Measurements from ENCODE around the gene KLHL15. TPM values are rescaled to one million over a fixed set of nuclear protein-coding genes. Genes with fewer than 3 reads are reported as not detected.

KLHL15 gene
- total RNA-seq, 6 donors from 2014 or later: 3.4 to 13.5 (median 5.7) TPM

DNA sequence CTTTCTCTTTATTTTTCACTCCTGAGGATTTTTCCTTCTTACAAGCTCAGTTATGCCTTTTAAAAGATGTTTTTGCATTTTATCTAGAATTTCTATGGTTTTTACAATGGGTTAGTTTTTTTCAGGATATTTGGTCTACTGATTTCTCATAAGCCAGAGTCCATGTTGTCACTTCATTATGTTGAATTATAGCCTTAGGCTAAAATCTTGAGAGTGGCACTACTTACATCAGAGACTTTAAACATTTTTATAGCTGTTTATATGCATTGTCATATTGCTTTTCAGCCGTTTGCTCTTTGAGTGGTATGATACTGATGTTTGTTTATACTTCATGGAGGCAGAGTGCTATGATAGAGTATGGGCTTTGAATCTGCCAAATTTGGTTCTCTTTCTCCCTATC lies 82.8 kb downstream of the KLHL15 start:
- 28 to 29% methylated on average over 1 of the region's 1 CpG for WGBS, 2 donors
- no peak overlapping the region for H3K27ac ChIP-seq
- TF ChIP-seq, protein P1, sequence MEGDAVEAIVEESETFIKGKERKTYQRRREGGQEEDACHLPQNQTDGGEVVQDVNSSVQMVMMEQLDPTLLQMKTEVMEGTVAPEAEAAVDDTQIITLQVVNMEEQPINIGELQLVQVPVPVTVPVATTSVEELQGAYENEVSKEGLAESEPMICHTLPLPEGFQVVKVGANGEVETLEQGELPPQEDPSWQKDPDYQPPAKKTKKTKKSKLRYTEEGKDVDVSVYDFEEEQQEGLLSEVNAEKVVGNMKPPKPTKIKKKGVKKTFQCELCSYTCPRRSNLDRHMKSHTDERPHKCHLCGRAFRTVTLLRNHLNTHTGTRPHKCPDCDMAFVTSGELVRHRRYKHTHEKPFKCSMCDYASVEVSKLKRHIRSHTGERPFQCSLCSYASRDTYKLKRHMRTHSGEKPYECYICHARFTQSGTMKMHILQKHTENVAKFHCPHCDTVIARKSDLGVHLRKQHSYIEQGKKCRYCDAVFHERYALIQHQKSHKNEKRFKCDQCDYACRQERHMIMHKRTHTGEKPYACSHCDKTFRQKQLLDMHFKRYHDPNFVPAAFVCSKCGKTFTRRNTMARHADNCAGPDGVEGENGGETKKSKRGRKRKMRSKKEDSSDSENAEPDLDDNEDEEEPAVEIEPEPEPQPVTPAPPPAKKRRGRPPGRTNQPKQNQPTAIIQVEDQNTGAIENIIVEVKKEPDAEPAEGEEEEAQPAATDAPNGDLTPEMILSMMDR (IDR thresholded peaks at IDR 0.05): no peak
- TF ChIP-seq POLR2A (IDR thresholded peaks at IDR 0.05) (no peak), POLR2AphosphoS5 (IDR thresholded peaks at IDR 0.05) (no peak)
- ATAC-seq (ENCODE audit: low FRiP score in 2 of 2) (no peak), DNase-seq (no peak)
- H3K9me3 ChIP-seq: no peaks in the 10 kb centered on the region
- no peaks in the 10 kb centered on the region for H3K36me3 ChIP-seq
- H3K4me3 ChIP-seq: no peak overlapping the region
- no peaks in the 10 kb centered on the region for H3K4me1 ChIP-seq
- no peaks in the 10 kb centered on the region for H3K27me3 ChIP-seq

DNA sequence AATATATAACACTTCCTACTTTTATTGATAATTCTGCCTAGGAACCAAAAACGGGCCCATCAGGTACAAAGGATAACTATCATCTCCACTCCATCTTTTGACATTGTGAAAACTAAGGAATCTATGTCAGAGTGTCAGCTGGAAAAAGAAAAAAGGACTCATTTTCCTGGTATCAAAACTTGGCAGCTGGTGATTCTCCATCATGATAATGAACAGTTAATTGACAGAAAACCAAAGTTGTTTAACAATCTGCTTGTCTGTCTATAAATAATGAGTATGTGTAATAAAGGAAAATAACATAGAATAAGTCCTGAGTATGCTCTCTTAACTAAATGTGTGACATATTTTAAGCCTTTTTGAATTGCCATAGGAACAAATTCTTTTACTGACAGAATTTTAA lies 87.8 kb downstream of the KLHL15 start:
- Histone ChIP-seq H3K27ac (no peak overlapping the region), H3K4me1 (no peaks in the 10 kb centered on the region), H3K36me3 (no peaks in the 10 kb centered on the region), H3K9me3 (no peaks in the 10 kb centered on the region), H3K27me3 (no peaks in the 10 kb centered on the region), H3K4me3 (no peak overlapping the region)
- no peak for DNase-seq
- no peak for ATAC-seq (ENCODE audit: low FRiP score in 2 of 2)
- no peak for TF ChIP-seq POLR2A (IDR thresholded peaks at IDR 0.05)
- no peak for TF ChIP-seq POLR2AphosphoS5 (IDR thresholded peaks at IDR 0.05)
- no peak for TF ChIP-seq EP300 (IDR thresholded peaks at IDR 0.05)
- TF ChIP-seq, protein P1 (IDR thresholded peaks at IDR 0.05): no peak
- 43 to 79% methylated on average over 1 of the region's 1 CpG for WGBS, 2 donors

DNA sequence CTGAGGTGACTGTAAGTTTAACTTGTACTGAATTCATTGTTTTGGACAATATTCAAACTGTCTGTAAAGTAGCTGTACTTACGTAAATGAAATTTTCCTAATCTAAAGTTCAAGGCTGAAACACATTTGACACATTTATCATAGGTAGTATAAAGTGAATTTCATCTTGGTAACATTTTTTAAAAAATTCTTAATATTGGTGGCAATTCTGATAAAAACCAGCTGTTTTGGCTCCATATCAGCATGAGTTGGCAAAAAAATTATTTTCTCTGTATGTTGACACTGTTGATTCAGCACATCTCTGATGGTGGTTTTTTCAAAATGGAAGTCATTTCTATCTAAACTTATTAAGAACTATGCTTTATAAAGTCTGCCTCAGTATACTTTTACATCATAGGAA lies 88.3 kb downstream of the KLHL15 start:
- no peaks in the 10 kb centered on the region for H3K4me1 ChIP-seq
- TF ChIP-seq POLR2AphosphoS5 (IDR thresholded peaks at IDR 0.05) (no peak), POLR2A (IDR thresholded peaks at IDR 0.05) (no peak), EP300 (IDR thresholded peaks at IDR 0.05) (no peak)
- TF ChIP-seq, protein P1 (IDR thresholded peaks at IDR 0.05): no peak
- H3K9me3 ChIP-seq: no peaks in the 10 kb centered on the region
- H3K27me3 ChIP-seq: no peaks in the 10 kb centered on the region
- ATAC-seq (ENCODE audit: low FRiP score in 2 of 2) (no peak), DNase-seq (no peak)
- H3K4me3 ChIP-seq: no peak overlapping the region
- 75 to 81% methylated on average over 1 of the region's 1 CpG for WGBS, 2 donors
- H3K36me3 ChIP-seq: no peaks in the 10 kb centered on the region
- no peak overlapping the region for H3K27ac ChIP-seq

DNA sequence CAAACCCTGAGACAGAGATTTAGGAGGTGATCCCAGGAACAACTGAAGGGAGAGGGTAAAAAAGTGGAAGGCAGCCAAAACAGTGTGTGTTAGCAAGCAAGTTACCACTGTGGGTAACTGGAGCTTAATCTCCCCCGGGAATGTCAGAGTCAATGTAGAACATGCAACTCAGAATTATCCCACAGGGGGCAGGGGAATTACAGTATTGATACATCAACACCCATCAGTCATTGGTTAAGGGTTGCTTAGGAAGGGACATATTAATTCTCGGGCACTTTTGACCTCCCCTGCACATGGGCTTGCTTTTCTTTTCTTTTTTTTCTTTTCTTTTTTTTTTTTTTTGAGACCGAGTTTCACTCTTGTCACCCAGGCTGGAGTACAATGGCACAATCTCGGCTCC lies 89.9 kb downstream of the KLHL15 start:
- H3K27me3 ChIP-seq: no peaks in the 10 kb centered on the region
- ATAC-seq (ENCODE audit: low FRiP score in 2 of 2) (no peak), DNase-seq (no peak)
- no peaks in the 10 kb centered on the region for H3K4me1 ChIP-seq
- no peak overlapping the region for H3K27ac ChIP-seq
- WGBS, 2 donors: 78 to 86% methylated on average over 4 of the region's 4 CpGs
- H3K9me3 ChIP-seq: no peaks in the 10 kb centered on the region
- H3K4me3 ChIP-seq: no peak overlapping the region
- H3K36me3 ChIP-seq: no peaks in the 10 kb centered on the region
- TF ChIP-seq EP300 (IDR thresholded peaks at IDR 0.05) (no peak), POLR2A (IDR thresholded peaks at IDR 0.05) (no peak), POLR2AphosphoS5 (IDR thresholded peaks at IDR 0.05) (no peak)
- TF ChIP-seq, protein P1 (IDR thresholded peaks at IDR 0.05): no peak

DNA sequence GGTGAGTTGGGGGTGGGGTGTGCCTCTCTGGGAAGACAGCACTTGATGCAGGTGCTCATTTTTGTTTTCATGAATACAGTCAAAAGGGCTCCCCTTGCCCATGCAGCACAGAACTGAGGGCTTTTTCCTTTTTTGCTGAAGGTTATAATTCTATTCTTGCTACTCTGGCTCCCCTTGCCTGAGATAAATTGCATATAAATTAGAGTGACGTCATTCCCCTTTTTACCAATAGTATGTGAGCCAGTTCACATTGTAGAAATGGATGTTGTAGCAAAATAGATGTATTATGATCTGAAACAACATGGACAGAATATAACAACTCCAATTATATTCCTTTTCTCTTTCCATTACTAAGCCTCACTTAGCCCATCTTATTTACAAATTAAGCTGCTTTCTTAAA lies 90.8 kb downstream of the KLHL15 start:
- TF ChIP-seq, protein P1 (IDR thresholded peaks at IDR 0.05): no peak
- TF ChIP-seq EP300 (IDR thresholded peaks at IDR 0.05): no peak
- TF ChIP-seq POLR2A (IDR thresholded peaks at IDR 0.05): no peak
- TF ChIP-seq POLR2AphosphoS5 (IDR thresholded peaks at IDR 0.05): no peak
- no peak for DNase-seq
- Histone ChIP-seq H3K4me1 (no peaks in the 10 kb centered on the region), H3K27ac (no peak overlapping the region), H3K36me3 (no peaks in the 10 kb centered on the region), H3K9me3 (no peaks in the 10 kb centered on the region), H3K27me3 (no peaks in the 10 kb centered on the region), H3K4me3 (no peak overlapping the region)
- 41 to 45% methylated on average over 1 of the region's 1 CpG for WGBS, 2 donors
- no peak for ATAC-seq (ENCODE audit: low FRiP score in 2 of 2)
